ENCODE measurements around the gene ZNF132. TPM values are rescaled to one million over a fixed set of nuclear protein-coding genes. Genes with fewer than 3 reads are reported as not detected.
"Not testable (repeated sequence)": the region's sequence is repeated elsewhere in the genome, so short reads cannot be mapped to it uniquely, and the experiment has no call there.

ZNF132 gene
- total RNA-seq, 1 experiment from 2014 or later, result not detected

GRCh38 chr19:58470837-58471543 is 31.0 kb upstream of the ZNF132 start:
- H3K9me3 ChIP-seq (ENCODE audit: control insufficient read depth in 1 of 2, insufficient read depth in 1 of 2, low read depth in 1 of 2, low read length in 2 of 2); H3K4me2 ChIP-seq (ENCODE audit: low read length); ATAC-seq; RAD21 ChIA-PET (ENCODE audit: low non-redundant PET in 1 of 2, low total read pairs in 2 of 2, uncharacterized antibody in 2 of 2, unreplicated experiment in 2 of 2); CTCF ChIA-PET; H3K27me3 ChIP-seq (ENCODE audit: insufficient read depth, low read length); H3K9me2 ChIP-seq (ENCODE audit: insufficient read depth); intact Hi-C loops (cut with micrococcal nuclease); H3K27ac ChIP-seq (ENCODE audit: low read depth, low read length); H4K20me1 ChIP-seq (ENCODE audit: insufficient read depth); H3K4me3 ChIP-seq (replicated peaks in 1 of 2; ENCODE audit: low read depth in 1 of 2, low read length in 2 of 2); BruUV-seq (replicated peaks); POLR2A ChIA-PET; DNase-seq (ENCODE audit: low read depth, low spot score); H3K9ac ChIP-seq (ENCODE audit: low read length); H2AFZ ChIP-seq (ENCODE audit: low read depth, low read length, poor library complexity, severe bottlenecking): not testable (repeated sequence)
- peaks cover 11 to 25% of the 10 kb centered on the region in 2 experiments for H3K4me1 ChIP-seq (ENCODE audit: control insufficient read depth in 1 of 2, insufficient read depth in 2 of 2, low read length in 2 of 2)
- H3K36me3 ChIP-seq (ENCODE audit: control insufficient read depth in 1 of 2, insufficient read depth in 2 of 2, low read length in 2 of 2), result peaks cover 12 to 14% of the 10 kb centered on the region in 2 experiments; a peak in 3 of 4 replicates
- H3K79me2 ChIP-seq (ENCODE audit: insufficient read depth, low read length), result peaks cover 16% of the 10 kb centered on the region; the same call in 1 of the 2 replicates

GRCh38 chr19:58469241-58470013 is 29.5 kb upstream of the ZNF132 start:
- no TSS peak for BruUV-seq (replicated peaks)
- no peak for DNase-seq (ENCODE audit: low read depth, low spot score)
- ChIA-PET POLR2A (no interaction called here), RAD21 (ENCODE audit: low non-redundant PET in 1 of 2, low total read pairs in 2 of 2, uncharacterized antibody in 2 of 2, unreplicated experiment in 2 of 2) (no interaction called here), CTCF (interaction anchor here (1.6 kb wide), 1 partner anchor 50 kb away, joined by 4 read pairs; the partner anchor contains the start of gene ZBTB45)
- Histone ChIP-seq H3K4me2 (ENCODE audit: low read length) (no peak overlapping the region), H3K4me1 (ENCODE audit: control insufficient read depth in 1 of 2, insufficient read depth in 2 of 2, low read length in 2 of 2) (peaks cover 2 to 12% of the 10 kb centered on the region in 2 experiments; a peak in 2 of 4 replicates), H3K79me2 (ENCODE audit: insufficient read depth, low read length) (peaks cover 16% of the 10 kb centered on the region; the same call in 1 of the 2 replicates), H4K20me1 (ENCODE audit: insufficient read depth) (no peaks in the 10 kb centered on the region), H3K36me3 (ENCODE audit: control insufficient read depth in 1 of 2, insufficient read depth in 2 of 2, low read length in 2 of 2) (peaks cover 12 to 14% of the 10 kb centered on the region in 2 experiments; a peak in 3 of 4 replicates), H2AFZ (ENCODE audit: low read depth, low read length, poor library complexity, severe bottlenecking) (no peak overlapping the region), H3K27me3 (ENCODE audit: insufficient read depth, low read length) (no peaks in the 10 kb centered on the region), H3K9me2 (ENCODE audit: insufficient read depth) (no peaks in the 10 kb centered on the region), H3K27ac (ENCODE audit: low read depth, low read length) (no peak overlapping the region), H3K9ac (ENCODE audit: low read length) (no peak overlapping the region), H3K4me3 (replicated peaks in 1 of 2; ENCODE audit: low read depth in 1 of 2, low read length in 2 of 2) (no peak overlapping the region), H3K9me3 (ENCODE audit: control insufficient read depth in 1 of 2, insufficient read depth in 1 of 2, low read depth in 1 of 2, low read length in 2 of 2) (no peaks in the 10 kb centered on the region)
- ATAC-seq, result no peak
- no peak for TF ChIP-seq REST (IDR thresholded peaks at IDR 0.05; ENCODE audit: low read depth)
- TF ChIP-seq ATF3 (IDR thresholded peaks at IDR 0.05), result no peak
- TF ChIP-seq ZBTB33 (IDR thresholded peaks at IDR 0.05; ENCODE audit: extremely low read depth, insufficient replicate concordance, low read length), result no peak
- intact Hi-C loops (cut with micrococcal nuclease), result no loop called here

All from HCT116 (cell line).